ENCODE data around the gene MAGIX.

DNA sequence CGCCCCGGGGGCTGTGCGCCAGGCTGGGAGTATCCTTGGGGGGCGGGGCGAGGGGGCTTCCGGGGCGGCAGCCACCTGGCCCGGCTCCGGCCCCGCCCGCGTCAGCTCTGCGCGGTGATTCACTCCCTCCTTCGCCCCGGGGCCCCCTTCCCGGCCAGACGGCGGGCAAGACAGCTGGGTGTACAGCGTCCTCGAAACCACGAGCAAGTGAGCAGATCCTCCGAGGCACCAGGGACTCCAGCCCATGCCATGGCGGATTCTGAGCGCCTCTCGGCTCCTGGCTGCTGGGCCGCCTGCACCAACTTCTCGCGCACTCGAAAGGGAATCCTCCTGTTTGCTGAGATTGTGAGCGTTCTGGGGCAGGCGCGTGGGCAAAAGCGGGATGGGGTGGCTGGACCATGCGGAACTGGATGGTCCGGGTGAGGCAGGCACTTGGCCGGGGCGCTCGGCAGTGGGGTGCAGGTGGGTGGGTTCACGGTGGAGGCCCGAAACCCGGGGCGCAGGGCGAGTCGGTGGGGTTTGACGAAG lies 9.3 kb downstream of the MAGIX start, which contains the start of gene PLP2:
- TF ChIP-seq POLR2A (IDR thresholded peaks at IDR 0.05), result no peak
- TF ChIP-seq, protein P1, sequence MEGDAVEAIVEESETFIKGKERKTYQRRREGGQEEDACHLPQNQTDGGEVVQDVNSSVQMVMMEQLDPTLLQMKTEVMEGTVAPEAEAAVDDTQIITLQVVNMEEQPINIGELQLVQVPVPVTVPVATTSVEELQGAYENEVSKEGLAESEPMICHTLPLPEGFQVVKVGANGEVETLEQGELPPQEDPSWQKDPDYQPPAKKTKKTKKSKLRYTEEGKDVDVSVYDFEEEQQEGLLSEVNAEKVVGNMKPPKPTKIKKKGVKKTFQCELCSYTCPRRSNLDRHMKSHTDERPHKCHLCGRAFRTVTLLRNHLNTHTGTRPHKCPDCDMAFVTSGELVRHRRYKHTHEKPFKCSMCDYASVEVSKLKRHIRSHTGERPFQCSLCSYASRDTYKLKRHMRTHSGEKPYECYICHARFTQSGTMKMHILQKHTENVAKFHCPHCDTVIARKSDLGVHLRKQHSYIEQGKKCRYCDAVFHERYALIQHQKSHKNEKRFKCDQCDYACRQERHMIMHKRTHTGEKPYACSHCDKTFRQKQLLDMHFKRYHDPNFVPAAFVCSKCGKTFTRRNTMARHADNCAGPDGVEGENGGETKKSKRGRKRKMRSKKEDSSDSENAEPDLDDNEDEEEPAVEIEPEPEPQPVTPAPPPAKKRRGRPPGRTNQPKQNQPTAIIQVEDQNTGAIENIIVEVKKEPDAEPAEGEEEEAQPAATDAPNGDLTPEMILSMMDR (IDR thresholded peaks at IDR 0.05 in 8 of 11, conservative IDR thresholded peaks at IDR 0.05 in 3 of 11), result no peak

Measured in spleen (tissue), 7 donors.